Ovary (tissue), 3 donors: ENCODE data around the gene LYRM9.
"Not testable (repeated sequence)": the region's sequence is repeated elsewhere in the genome, so short reads cannot be mapped to it uniquely, and the experiment has no call there.

Source experiments
- POLR2A ChIP-seq: fragments of 450-650 bp; IDR thresholded peaks from one replicate; pipeline ENCODE4 v1.6.1; 2017; ENCODE audit warnings: antibody characterized with exemption, mild to moderate bottlenecking, moderate library complexity
- TF ChIP-seq, protein P1 (sequence below), 3 donors: fragments of 450-650 bp in 2 of 3; fragments of 200-600 bp in 1 of 3; IDR thresholded peaks; one replicate each; pipeline versions ENCODE4 v1.5.1 to v1.8.0; 2016 to 2022; ENCODE audit warnings: antibody characterized with exemption in 3 of 3, mild to moderate bottlenecking in 1 of 3
- donor health status: DM: no; HTN: no; CAD: no.

DNA sequence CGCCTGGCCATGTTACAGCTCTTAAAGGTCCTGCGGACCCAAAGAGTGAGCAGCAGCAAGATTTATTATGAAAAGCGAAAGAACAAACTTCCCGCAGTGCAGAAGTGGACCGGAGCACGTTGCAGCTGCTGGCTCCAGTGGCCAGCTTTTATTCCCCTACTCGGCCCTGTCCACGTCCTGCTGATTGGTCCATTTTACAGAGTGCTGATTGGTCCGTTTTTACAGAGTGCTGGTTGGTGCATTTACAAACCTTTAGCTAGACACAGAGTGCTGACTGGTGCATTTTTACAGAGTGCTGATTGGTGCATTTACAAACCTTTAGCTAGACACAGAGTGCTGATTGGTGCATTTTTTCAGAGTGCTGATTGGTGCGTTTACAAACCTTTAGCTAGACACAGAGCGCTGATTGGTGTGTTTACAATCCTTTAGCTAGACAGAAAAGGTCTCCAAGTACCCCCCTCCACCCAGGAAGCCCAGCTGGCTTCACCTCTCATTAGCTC lies 46.3 kb downstream of the LYRM9 start:
- TF ChIP-seq, protein P1, sequence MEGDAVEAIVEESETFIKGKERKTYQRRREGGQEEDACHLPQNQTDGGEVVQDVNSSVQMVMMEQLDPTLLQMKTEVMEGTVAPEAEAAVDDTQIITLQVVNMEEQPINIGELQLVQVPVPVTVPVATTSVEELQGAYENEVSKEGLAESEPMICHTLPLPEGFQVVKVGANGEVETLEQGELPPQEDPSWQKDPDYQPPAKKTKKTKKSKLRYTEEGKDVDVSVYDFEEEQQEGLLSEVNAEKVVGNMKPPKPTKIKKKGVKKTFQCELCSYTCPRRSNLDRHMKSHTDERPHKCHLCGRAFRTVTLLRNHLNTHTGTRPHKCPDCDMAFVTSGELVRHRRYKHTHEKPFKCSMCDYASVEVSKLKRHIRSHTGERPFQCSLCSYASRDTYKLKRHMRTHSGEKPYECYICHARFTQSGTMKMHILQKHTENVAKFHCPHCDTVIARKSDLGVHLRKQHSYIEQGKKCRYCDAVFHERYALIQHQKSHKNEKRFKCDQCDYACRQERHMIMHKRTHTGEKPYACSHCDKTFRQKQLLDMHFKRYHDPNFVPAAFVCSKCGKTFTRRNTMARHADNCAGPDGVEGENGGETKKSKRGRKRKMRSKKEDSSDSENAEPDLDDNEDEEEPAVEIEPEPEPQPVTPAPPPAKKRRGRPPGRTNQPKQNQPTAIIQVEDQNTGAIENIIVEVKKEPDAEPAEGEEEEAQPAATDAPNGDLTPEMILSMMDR (IDR thresholded peaks at IDR 0.05) = not testable (repeated sequence)
- not testable (repeated sequence) for TF ChIP-seq POLR2A
